Stimulated activated CD8-positive, alpha-beta memory T cell treated with anti-CD3 and anti-CD28 coated beads, Interleukin-4, amount 100 ng/mL, for 24 hours (primary cell): Measurements from ENCODE around the gene HIPK2.

Experiments used
- DNase-seq: peaks from one replicate; pipeline ENCODE4 v3.0.0-alpha.2; 2020; ENCODE audit warnings: low read depth

Gene HIPK2

GRCh38 chr7:139714163-139714901, 63.5 kb downstream of the HIPK2 start:
- no peak for DNase-seq

DNA sequence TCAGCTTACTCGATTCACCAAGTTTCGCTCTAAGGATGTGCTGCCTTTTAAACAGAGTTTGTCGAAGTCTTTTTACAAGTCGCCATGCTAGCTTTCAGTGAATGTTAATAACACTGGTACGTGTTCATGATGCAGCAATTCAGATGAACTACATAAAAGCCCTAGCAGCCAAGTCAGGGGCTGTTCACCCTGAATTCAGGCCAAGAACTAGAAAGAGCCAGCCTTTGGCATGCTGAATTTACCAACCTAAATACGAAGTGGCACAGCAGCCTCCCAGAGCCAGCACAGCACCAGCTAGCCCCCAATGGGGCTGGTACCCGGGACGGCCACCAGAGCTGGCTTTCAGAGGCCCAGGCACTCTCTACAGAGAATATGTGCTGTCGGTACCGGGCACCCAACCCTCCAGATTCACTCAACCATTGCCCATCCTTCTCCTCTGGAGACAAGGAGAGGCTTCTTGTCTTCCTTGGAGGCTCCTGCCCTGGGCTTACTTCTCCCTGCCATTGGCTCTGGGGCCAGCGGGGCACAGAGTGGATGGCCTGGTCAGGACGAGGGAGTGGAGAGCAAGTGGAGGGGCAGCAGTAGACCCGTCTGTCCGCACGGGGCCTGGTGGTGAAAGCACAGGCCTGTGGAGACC, 64.2 kb downstream of the HIPK2 start:
- DNase-seq, result no peak

DNA sequence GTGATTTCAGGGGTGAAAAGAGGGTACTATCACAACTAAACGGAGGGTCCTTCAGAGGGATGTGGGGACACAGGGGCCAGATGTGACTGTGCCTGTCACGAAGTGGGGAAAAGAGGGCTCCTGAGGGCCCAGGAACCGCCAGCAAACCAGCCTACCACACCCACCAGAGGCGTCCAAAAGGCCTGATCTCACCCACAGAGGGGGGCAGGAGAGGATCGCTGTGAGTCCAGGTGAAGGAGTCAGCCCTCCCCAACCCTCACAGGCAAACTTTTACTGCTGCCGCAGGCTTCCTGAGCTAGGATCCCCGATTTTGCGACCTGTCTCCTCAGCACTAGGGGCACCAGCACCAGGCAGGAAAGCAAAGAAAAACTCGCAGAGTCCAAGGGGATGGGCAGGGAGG, 64.7 kb downstream of the HIPK2 start:
- DNase-seq, result no peak

- no peak for DNase-seq
Measured at GRCh38 chr7:139711991-139712743, 65.6 kb downstream of the HIPK2 start.

GRCh38 chr7:139710036-139710435, 67.8 kb downstream of the HIPK2 start:
- no peak for DNase-seq

DNA sequence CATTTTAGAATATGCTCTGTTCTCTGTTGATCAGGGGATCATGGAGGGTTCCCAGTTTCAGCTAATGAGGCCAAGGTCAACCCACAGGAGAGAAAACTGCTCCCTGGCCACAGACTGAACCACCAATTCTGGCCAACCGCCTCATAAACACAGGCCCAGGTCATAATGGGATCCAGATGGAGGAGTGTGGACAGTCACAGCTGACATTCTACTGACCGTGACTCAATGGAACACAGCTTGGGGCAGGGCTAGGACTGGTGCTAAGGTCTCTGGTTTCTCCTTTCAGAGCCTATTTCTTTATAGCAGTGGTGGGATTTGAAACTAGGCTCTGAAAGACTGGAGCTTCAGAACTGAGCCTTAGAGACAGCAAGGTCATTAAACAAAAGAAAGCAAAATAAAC, 68.3 kb downstream of the HIPK2 start:
- no peak for DNase-seq

GRCh38 chr7:139708541-139708940, 69.3 kb downstream of the HIPK2 start:
- no peak for DNase-seq

DNA sequence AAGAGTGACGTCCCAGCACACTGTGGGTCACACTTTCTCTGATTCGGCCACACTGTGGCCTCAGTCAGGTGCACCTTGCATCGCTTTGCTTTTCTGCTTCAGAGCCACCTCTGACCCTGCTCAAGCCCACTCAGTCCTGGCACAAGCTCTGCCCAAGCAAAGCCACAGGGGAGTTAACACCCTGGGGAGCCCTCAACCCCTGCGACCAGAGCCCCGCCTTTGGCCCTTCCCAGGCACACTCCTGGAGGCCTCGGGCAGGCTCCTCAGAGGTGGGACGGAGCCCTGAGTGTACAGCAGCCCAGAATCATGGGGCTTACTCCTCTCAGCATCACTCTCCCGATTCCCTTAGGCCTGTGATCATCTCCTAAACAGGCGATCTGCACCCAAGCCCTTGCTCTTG, 71.0 kb downstream of the HIPK2 start:
- no peak for DNase-seq

DNA sequence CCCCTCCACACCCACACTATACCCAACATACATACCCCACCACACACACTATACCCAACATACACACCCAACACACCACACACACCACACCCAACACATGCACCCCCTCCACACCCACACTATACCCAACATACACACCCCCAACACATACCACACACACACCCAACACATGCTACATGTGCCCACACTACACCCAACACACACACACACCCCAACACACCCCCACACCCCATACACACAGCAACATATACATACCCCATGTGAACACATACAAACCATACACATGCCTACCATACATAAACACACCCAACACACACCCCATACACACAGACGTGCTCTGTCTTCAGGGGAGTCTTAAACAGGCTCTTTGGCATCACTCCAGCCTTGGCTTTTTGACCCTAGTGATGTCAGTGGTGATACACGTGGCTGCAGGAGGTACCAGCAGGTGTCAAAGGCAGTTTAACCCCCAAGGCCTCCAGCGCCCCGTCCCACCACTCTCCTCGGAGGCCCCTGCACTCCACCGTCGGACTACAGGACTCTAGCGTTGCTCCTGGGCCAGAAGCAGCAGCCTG, 73.4 kb downstream of the HIPK2 start:
- no peak for DNase-seq

GRCh38 chr7:139703487-139704307, 74.1 kb downstream of the HIPK2 start:
- DNase-seq, result no peak

- no peak for DNase-seq
Measured at GRCh38 chr7:139702811-139703486, 74.8 kb downstream of the HIPK2 start.

DNA sequence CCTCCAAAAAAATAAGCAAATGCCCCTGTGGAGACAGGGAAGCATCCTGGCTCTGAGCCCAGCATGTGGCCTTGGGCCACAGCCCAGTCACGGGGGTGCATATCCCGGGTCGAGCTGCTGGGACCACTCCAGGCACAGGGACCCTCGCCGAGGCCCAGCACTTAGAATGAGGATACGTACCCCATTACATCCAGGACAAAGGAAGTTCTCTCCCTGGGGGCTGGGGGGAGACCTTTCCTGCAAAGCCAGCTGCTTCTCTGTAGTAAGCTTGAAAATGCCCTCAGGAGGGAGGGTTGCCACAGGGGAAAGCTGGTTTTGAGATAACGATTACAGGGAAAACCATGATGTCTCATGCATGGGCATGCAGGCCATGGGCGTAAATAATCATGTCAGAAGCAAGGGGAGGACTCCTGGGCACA, 75.5 kb downstream of the HIPK2 start:
- DNase-seq, result no peak

- DNase-seq, result no peak
Measured at GRCh38 chr7:139701908-139702307, 75.9 kb downstream of the HIPK2 start.

DNA sequence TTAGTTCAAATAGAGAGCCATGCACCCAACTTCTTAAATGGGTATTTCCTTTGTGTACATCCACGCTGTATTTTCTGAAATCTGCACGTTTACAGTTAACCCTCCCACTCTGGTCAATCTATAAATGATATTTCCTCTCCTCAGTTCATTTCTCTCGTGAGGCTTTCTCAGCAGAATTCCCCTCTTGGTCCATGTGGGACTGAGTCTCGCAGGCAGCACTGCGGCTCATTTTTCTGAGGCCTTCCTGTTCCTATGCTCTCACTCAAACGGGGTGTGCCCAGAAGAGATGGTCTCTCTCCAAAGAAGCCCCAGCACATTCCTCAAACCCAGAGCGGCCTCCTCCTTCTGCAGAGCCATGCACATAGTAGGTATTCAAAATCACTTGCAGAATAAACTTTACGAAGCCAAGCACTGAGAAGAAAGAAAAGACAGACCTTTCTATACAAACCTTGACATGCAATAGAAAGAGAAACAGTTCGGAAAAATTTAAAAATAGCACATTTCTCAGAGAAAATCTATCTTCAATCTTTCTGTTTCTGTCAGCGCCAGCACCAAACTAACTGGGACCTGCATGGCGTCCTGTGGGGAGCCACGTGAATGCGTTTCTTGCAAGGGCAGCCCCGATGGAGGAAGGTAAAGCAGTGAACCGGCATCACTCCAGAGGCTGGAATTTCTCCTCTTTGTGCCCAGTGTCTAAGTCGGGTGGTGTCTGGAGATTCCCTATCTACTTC, 77.1 kb downstream of the HIPK2 start:
- no peak for DNase-seq

DNA sequence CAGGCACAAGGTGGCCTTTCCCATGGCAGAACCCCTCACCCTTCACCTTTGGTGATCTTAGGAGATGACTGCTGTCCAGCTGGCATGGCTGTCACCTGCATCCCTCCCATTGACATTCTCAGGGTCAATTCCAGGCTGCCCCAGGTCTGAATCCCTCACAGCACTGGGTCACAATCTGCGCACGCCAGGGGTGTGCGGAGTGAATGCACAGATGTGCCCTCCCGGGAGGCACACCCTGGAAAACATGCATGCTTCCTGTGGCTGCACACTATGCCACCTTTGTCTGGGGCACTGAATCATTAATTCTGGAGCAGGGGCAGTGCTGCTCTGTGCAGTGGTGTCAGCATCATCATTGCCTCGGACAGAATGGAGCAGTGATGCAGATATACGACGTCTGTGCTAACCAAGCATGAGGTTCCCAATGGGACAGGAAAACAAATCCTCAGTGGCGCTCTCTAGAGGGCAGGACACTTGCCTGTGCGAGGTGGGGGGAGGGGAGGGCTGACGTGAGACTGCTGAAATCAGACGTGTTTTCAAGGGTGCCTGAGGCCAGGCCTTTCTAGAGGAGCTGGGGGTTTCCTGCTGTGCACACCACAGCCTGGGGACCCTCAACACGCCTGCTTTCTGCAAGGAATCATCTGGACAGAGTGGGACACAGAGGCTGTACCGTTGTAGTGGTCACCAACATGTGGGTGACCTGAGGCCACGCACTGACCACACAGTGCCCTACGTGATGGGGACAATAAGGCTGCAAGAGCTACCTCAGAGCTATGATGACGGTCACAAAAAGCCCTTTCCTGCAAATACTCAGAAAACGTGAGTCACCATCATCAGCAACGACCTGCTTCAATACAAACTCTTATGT, 77.9 kb downstream of the HIPK2 start:
- no peak for DNase-seq

GRCh38 chr7:139698844-139699243, 79.0 kb downstream of the HIPK2 start:
- no peak for DNase-seq

GRCh38 chr7:139698278-139698677, 79.5 kb downstream of the HIPK2 start:
- DNase-seq, result no peak

DNA sequence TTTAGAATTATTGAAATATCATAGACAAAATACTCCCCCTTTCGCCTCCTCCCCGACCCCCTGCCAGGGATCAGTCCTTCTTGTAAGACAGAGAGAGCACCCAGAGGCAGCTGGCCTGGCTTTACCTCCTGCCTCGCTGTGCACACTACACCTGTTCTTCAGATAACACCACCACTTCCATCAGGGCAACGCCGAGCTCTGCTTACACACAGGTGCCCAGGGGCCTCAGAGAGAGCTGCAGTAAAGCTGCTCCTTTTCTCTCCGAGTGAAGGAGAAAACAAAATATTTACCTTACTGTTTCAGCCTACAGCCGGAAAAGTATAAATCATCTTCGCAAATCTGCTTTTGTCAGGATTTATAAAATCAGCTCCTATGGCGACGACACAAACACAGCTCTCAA, 80.7 kb downstream of the HIPK2 start:
- no peak for DNase-seq

DNA sequence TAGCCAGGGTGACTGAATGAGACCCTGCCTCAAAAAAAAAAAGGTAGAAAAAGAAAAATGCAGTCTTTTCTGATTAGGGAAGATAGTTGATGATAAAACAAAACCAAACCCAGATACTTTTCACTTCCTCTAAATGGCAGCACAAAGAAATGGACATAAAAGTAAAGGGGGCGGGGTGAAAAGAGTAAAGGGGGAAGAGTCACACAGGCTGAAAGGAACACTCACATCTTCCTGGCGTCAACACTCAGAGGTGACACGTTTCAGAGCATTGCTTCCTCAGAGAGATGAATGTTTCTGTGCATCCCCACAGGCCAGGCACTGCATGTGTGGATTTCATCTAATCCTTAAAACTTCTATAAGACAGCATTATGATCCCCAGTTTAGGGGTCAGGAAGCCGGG, 81.2 kb downstream of the HIPK2 start:
- no peak for DNase-seq

DNA sequence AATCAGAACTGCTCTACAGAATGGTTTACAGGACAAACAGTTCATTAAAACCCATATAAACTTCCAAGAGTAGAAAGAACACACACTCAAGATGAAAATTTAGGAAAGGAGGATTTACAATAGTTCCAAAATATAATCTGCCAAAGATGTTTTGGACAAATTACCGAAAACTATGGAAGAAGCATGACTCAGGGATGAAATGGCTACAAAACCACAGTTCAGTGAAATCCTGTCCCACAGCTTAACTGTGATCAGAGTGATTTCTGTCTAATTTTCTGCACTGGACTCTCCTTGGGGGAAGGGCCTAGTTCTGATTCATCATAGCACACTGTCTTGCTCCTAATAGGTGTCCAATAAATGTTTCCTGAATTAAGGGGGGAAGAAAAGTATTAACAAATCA, 82.2 kb downstream of the HIPK2 start:
- DNase-seq, result no peak
